OCI-LY3 (cell line): ENCODE measurements around the gene CASK.
A peak's percentile ranks its signal among the peaks of the same experiment; 100 is the strongest.

Source experiments
- H2AFZ ChIP-seq: fragments of 200-600, 300-600 bp; shearing (Covaris generic); 2 replicates; pipeline ENCODE4 v1.6.0; 2014; ENCODE audit warnings: antibody characterized with exemption, low read depth, low read length
- H3K27ac ChIP-seq: fragments of 200-600, 300-600 bp; sonication (generic); 2 replicates; pipeline ENCODE4 v1.5.1; 2014; ENCODE audit warnings: mild to moderate bottlenecking, low read length, moderate library complexity, mixed read lengths
- H3K27me3 ChIP-seq: fragments of 200-600, 300-600 bp; sonication (generic); 2 replicates; pipeline ENCODE4 v1.6.1; 2014; ENCODE audit warnings: low read depth, low read length, mixed read lengths
- H3K36me3 ChIP-seq: fragments of 200-600, 300-600 bp; sonication (generic); replicated peaks from 2 replicates; pipeline ENCODE3; 2014; ENCODE audit warnings: low read depth, low read length, mixed read lengths
- H3K4me1 ChIP-seq: fragments of 300-600, 200-600 bp; sonication (generic); 2 replicates; pipeline ENCODE4 v1.6.1; 2014; ENCODE audit warnings: low read length, mixed read lengths
- H3K4me2 ChIP-seq: fragments of 200-600, 300-600 bp; sonication (generic); 2 replicates; pipeline ENCODE4 v1.6.1; 2014; ENCODE audit warnings: low read length, mixed read lengths
- H3K4me3 ChIP-seq: fragments of 300-600, 200-600 bp; sonication (generic); 2 replicates; pipeline ENCODE4 v1.5.1; 2014; ENCODE audit warnings: antibody characterized with exemption, mild to moderate bottlenecking, low read length, moderate library complexity
- H3K79me2 ChIP-seq: fragments of 300-600, 200-600 bp; shearing (Covaris generic); 2 replicates; pipeline ENCODE4 v1.6.1; 2014; ENCODE audit warnings: mild to moderate bottlenecking, low read length, mixed read lengths
- H3K9ac ChIP-seq: fragments of 300-600, 200-600 bp; shearing (Covaris generic); 2 replicates; pipeline ENCODE4 v1.6.0; 2014; ENCODE audit warnings: mild to moderate bottlenecking, low read length, moderate library complexity
- H3K9me3 ChIP-seq: fragments of 200-600, 300-600 bp; shearing (Covaris generic); 2 replicates; pipeline ENCODE4 v1.6.1; 2014; ENCODE audit warnings: low read length, mixed read lengths; ENCODE audit not compliant: insufficient read depth
- H4K20me1 ChIP-seq: fragments of 200-600, 300-600 bp; sonication (generic); 2 replicates; pipeline ENCODE4 v1.6.1; 2016; ENCODE audit warnings: low read length, mixed read lengths; ENCODE audit not compliant: insufficient read depth
- CTCF ChIP-seq: fragments of 200-600, 300-600 bp; sonication (generic); IDR thresholded peaks from 2 replicates; pipeline ENCODE4 v1.5.1; 2014; ENCODE audit warnings: antibody characterized with exemption, low read length, low read depth
- EZH2phosphoT487 ChIP-seq: fragments of 200-600 bp; shearing (Covaris generic); IDR thresholded peaks from 2 replicates; pipeline ENCODE4 v1.6.1; 2018; ENCODE audit warnings: antibody characterized with exemption, mixed run types, low read depth

CASK gene

GRCh38 chrX:41923211-41923977 is at the start of gene CASK:
TSS of gene CASK (minus strand) at chrX:41923554. CDS start at chrX:41922988, 566 bp downstream.
- H4K20me1 ChIP-seq, result peaks cover 26% of the 10 kb centered on the region
- H3K36me3 ChIP-seq, result no peaks in the 10 kb centered on the region
- H3K4me2 ChIP-seq, result peak within 1 kb of the TSS; percentile 93
- TF ChIP-seq CTCF (no peak), EZH2phosphoT487 (no peak)
- H2AFZ ChIP-seq, result peak within 1 kb of the TSS; percentile 92
- H3K9ac ChIP-seq, result peak within 1 kb of the TSS; percentile 88
- peak within 1 kb of the TSS; percentile 55 for H3K27ac ChIP-seq
- peaks cover 26% of the 10 kb centered on the region for H3K4me1 ChIP-seq
- H3K4me3 ChIP-seq, result peak within 1 kb of the TSS; percentile 96
- H3K9me3 ChIP-seq, result no peaks in the 10 kb centered on the region
- no peaks in the 10 kb centered on the region for H3K27me3 ChIP-seq
- peaks cover 47% of the 10 kb centered on the region for H3K79me2 ChIP-seq

GRCh38 chrX:41971346-41971745 is 48.0 kb upstream of the CASK start:
- H3K36me3 ChIP-seq, result no peaks in the 10 kb centered on the region

GRCh38 chrX:41970419-41970818 is 47.1 kb upstream of the CASK start:
- Histone ChIP-seq H3K4me2 (no peak overlapping the region), H3K4me3 (no peak overlapping the region), H3K27ac (no peak overlapping the region), H3K36me3 (no peaks in the 10 kb centered on the region), H3K79me2 (no peaks in the 10 kb centered on the region), H3K9ac (no peak overlapping the region), H3K9me3 (no peaks in the 10 kb centered on the region), H2AFZ (no peak overlapping the region), H3K4me1 (no peaks in the 10 kb centered on the region), H4K20me1 (no peaks in the 10 kb centered on the region), H3K27me3 (no peaks in the 10 kb centered on the region)
- TF ChIP-seq EZH2phosphoT487, result no peak
- TF ChIP-seq CTCF, result no peak

More at GRCh38 chrX:41971346-41971745, 48.0 kb upstream of the CASK start:
- Histone ChIP-seq H4K20me1 (no peaks in the 10 kb centered on the region), H3K4me2 (no peak overlapping the region), H3K79me2 (no peaks in the 10 kb centered on the region), H3K9ac (no peak overlapping the region), H3K27me3 (no peaks in the 10 kb centered on the region), H3K9me3 (no peaks in the 10 kb centered on the region), H2AFZ (no peak overlapping the region), H3K4me3 (no peak overlapping the region), H3K4me1 (no peaks in the 10 kb centered on the region), H3K27ac (no peak overlapping the region)
- no peak for TF ChIP-seq EZH2phosphoT487
- TF ChIP-seq CTCF, result no peak

- Histone ChIP-seq H3K9ac (no peak overlapping the region), H3K27ac (no peak overlapping the region), H3K4me3 (no peak overlapping the region), H3K79me2 (no peaks in the 10 kb centered on the region), H4K20me1 (no peaks in the 10 kb centered on the region), H3K4me1 (peaks cover 7% of the 10 kb centered on the region), H3K27me3 (no peaks in the 10 kb centered on the region), H3K4me2 (no peak overlapping the region), H2AFZ (no peak overlapping the region), H3K9me3 (no peaks in the 10 kb centered on the region), H3K36me3 (no peaks in the 10 kb centered on the region)
- TF ChIP-seq CTCF, result no peak
- TF ChIP-seq EZH2phosphoT487, result no peak
Measured at GRCh38 chrX:41963348-41963747, 40.0 kb upstream of the CASK start.
